Vagina (tissue), 2 donors: ENCODE data around the gene FAM43B.

Experiments
- POLR2A ChIP-seq, 2 donors: fragments of 450-650 bp; IDR thresholded peaks; one replicate each; pipeline ENCODE4 v1.6.1; 2017; ENCODE audit warnings: antibody characterized with exemption in 2 of 2, mild to moderate bottlenecking in 2 of 2, moderate library complexity in 2 of 2
- TF ChIP-seq, protein P1 (sequence below), 3 experiments: fragments of 450-650 bp in 2 of 3; fragments of 200-600 bp in 1 of 3; sonication (generic) in 1 of 3; IDR thresholded peaks; one replicate each; pipeline ENCODE4 v1.5.1; 2017 to 2019; ENCODE audit warnings: antibody characterized with exemption in 3 of 3, mild to moderate bottlenecking in 2 of 3, moderate library complexity in 2 of 3

DNA sequence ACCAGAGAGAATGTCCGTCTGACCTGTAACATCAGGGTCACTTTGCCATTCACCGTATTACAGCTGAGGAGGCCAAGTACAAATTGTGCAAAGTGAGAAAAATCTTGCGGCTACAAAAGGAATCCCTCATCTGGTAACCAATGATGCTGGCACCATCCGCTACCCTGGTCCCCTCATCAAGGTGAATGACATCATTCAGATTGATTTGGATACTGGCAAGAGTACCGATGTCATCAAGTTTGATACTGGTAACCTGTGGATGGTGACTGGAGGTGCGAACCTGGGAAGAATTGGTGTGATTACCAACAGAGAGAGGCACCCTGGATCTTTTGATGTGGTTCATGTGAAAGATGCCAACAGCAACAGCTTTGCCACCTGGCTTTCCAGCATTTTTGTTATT lies 26.1 kb upstream of the FAM43B start:
- TF ChIP-seq, protein P1, sequence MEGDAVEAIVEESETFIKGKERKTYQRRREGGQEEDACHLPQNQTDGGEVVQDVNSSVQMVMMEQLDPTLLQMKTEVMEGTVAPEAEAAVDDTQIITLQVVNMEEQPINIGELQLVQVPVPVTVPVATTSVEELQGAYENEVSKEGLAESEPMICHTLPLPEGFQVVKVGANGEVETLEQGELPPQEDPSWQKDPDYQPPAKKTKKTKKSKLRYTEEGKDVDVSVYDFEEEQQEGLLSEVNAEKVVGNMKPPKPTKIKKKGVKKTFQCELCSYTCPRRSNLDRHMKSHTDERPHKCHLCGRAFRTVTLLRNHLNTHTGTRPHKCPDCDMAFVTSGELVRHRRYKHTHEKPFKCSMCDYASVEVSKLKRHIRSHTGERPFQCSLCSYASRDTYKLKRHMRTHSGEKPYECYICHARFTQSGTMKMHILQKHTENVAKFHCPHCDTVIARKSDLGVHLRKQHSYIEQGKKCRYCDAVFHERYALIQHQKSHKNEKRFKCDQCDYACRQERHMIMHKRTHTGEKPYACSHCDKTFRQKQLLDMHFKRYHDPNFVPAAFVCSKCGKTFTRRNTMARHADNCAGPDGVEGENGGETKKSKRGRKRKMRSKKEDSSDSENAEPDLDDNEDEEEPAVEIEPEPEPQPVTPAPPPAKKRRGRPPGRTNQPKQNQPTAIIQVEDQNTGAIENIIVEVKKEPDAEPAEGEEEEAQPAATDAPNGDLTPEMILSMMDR (IDR thresholded peaks at IDR 0.05) = no peak
- TF ChIP-seq POLR2A (IDR thresholded peaks at IDR 0.05) = no peak
